Bronchial epithelial cell (primary cell): ENCODE results near the gene KIF1A. TPM values are rescaled to one million over a fixed set of nuclear protein-coding genes. Genes with fewer than 3 reads are reported as not detected.
"Not testable (repeated sequence)": the region's sequence is repeated elsewhere in the genome, so short reads cannot be mapped to it uniquely, and the experiment has no call there.

Experiments used
- DNase-seq: peaks from one replicate; pipeline ENCODE4 v3.0.0-alpha.2; 2010; ENCODE audit warnings: low read depth
- FAIRE-seq: peaks from 2 replicates; lab custom pipeline; 2011; peaks lifted over from hg19 to GRCh38; lab: Jason Lieb, UNC
- H3K27me3 ChIP-seq: 2 replicates; pipeline ENCODE4 v1.5.1; 2011; ENCODE audit warnings: low read length; ENCODE audit not compliant: control insufficient read depth, insufficient read depth
- H3K36me3 ChIP-seq: 2 replicates; pipeline ENCODE4 v1.5.1; 2011; ENCODE audit warnings: low read length; ENCODE audit not compliant: control insufficient read depth, insufficient read depth
- H3K4me3 ChIP-seq: 2 replicates; pipeline ENCODE4 v1.5.1; 2011; ENCODE audit warnings: mild to moderate bottlenecking, low read depth, low read length, control low read depth
- CTCF ChIP-seq: IDR thresholded peaks from 2 replicates; pipeline ENCODE4 v1.5.1; 2011; ENCODE audit warnings: mild to moderate bottlenecking, moderate library complexity, low read length, control low read depth, inconsistent platforms; ENCODE audit not compliant: insufficient read depth, severe bottlenecking
- total RNA-seq: library from RNA; depleted of rRNA; stranded (reverse); fragments of >200 nt; gene quantifications from 2 replicates; pipeline ENCODE4 v1.2.1, GENCODE V29; 2014

KIF1A gene
- total RNA-seq, 1 donor from 2014 or later, result not detected

DNA sequence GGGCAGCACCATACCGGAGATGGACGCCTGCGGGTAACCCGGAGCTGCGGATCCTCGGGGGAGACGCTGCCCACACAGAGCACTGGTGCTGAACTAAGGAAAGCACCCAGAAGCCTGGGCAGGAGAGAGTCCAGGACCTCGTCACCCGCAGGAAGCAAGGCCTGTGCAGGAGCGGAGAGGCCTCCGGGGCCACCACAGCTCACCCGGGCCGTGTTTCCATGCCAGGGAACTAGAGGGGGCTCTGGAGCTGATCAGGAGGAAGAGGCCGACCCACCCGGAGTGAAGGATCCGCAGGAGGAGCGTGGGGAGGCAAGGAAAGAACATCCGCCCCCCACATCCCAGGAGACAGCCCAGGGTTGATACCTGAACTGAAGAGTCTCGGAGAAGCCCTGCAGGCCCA lies 141.1 kb downstream of the KIF1A start:
- not testable (repeated sequence) for FAIRE-seq, H3K27me3 ChIP-seq, H3K4me3 ChIP-seq, H3K36me3 ChIP-seq, DNase-seq

- not testable (repeated sequence) for H3K27me3 ChIP-seq, DNase-seq, H3K4me3 ChIP-seq, H3K36me3 ChIP-seq
- FAIRE-seq, result peak; percentile 88
Measured at GRCh38 chr2:240678043-240678442, 142.0 kb downstream of the KIF1A start.

DNA sequence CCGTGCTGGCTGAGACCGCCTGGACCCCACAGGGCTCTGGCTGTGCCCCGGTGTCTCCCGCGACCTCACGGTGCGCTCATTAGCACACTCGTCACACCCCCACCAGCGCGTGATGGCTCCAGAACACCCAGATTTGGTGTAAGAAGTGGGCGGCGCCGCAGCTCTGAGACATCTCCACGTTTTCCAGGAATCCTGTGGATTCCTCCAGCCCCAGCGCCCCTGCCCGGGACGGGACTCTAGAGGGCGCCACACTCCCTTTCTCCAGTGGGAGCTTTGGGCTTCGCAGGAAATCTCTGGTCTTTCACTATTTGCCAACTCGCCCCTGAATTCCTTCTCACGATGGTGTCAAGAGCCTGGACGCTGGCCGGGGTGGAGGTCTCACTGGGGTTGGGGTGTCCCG lies 144.7 kb downstream of the KIF1A start:
- not testable (repeated sequence) for DNase-seq, H3K36me3 ChIP-seq, H3K27me3 ChIP-seq, H3K4me3 ChIP-seq
- peak; percentile 43 for FAIRE-seq

DNA sequence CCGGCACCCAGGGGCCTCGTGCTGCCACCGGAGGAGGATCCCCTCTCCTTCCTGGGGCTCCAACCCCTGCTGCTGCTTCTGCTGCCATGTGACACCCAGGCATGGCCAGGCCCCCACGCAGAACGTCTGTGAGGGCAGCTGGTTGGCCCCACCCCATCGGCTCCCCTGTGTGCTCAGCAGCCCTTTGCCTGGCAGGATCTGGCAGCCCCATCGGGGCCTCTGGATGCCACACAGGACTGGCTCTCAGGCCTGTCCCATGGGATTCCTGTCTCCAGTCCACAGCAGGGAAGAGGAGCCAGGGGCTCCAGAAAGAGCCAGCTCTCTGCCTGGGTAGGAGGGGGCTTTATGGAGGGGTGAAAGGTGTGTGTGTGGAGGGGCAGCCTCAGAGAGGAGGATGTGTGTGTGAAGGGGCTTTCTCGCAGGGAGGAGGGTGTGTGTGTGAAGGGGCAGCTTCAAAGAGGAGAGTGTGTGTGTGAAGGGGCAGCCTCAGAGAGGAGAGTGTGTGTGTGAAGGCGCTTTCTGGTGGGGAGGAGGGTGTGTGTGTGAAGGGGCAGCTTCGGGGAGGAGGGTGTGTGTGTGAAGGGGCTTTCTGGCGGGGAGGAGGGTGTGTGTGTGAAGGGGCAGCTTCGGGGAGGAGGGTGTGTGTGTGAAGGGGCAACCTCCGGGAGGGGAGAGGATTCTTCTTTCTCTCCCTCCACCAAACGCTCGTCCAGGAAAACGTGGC lies 145.4 kb downstream of the KIF1A start:
- not testable (repeated sequence) for H3K27me3 ChIP-seq, H3K36me3 ChIP-seq, DNase-seq, H3K4me3 ChIP-seq
- FAIRE-seq, result peak; percentile 47

GRCh38 chr2:240672701-240673190 lies 147.3 kb downstream of the KIF1A start:
- Histone ChIP-seq H3K27me3 (peaks cover 5% of the 10 kb centered on the region), H3K36me3 (no peaks in the 10 kb centered on the region), H3K4me3 (no peak overlapping the region)
- DNase-seq, result no peak
- TF ChIP-seq CTCF, result no peak
- no peak for FAIRE-seq

DNA sequence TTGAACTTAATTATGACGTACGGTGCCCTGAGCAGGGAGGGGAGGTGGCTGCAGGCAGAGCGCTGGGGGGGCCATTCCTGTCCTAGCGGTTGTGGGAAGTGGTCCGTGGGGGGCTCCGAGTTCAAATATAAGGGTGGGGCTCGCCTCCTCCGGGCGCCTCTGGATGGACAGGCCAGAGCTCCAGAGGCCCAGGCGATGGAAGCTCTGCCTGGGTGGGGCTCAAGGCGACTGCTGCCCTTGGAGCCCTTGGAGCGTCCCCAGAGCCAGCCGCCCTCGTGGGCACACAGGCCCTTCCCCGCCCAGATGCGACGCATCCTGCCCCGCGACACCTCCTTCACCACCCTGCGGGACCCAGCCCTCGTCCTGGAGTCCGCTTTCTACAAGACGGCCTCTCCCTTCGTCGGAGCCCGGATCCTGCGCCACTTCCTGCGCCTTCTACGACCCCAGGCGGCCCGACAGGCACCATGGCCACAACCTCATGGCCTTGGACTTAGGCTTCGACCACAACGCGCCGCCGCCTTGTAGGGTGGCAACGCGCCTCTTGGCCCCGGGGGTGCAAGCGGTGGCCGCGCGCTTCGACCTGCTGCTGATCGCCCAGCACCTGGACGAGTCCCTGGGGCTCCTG lies 147.8 kb downstream of the KIF1A start:
- no peak for DNase-seq
- Histone ChIP-seq H3K4me3 (no peak overlapping the region), H3K27me3 (peaks cover 5% of the 10 kb centered on the region), H3K36me3 (no peaks in the 10 kb centered on the region)
- no peak for FAIRE-seq
- no peak for TF ChIP-seq CTCF

- no peak for DNase-seq
- peak; percentile 47 for FAIRE-seq
- peaks cover 5% of the 10 kb centered on the region for H3K27me3 ChIP-seq
Measured at GRCh38 chr2:240670950-240671349, 149.1 kb downstream of the KIF1A start.

More at GRCh38 chr2:240670950-240671349, 149.1 kb downstream of the KIF1A start:
- no peak for TF ChIP-seq CTCF
- Histone ChIP-seq H3K4me3 (no peak overlapping the region), H3K36me3 (no peaks in the 10 kb centered on the region)
